Measurements from ENCODE around the gene LLPH.
A peak's percentile ranks its signal among the peaks of the same experiment; 100 is the strongest.
"Not testable (repeated sequence)": the region's sequence is repeated elsewhere in the genome, so short reads cannot be mapped to it uniquely, and the experiment has no call there.

LLPH gene

GRCh38 chr12:66130267-66131066 lies at the start of gene LLPH:
Gene LLPH, minus strand, starts transcription at chr12:66130750. Its CDS starts 1,644 bp downstream, at chr12:66129106.
- peaks cover 56% of the 10 kb centered on the region for H3K4me1 Mint-ChIP-seq
- peak within 1 kb of the TSS; percentile 96 for H3K27ac Mint-ChIP-seq
- H3K9me3 Mint-ChIP-seq: no peaks in the 10 kb centered on the region
- DNase-seq (peak; percentile 88), ATAC-seq (peak; percentile 96)
- peak within 1 kb of the TSS; percentile 96 for H3K4me3 Mint-ChIP-seq
- H3K36me3 Mint-ChIP-seq (ENCODE audit: low read depth): peaks cover 43% of the 10 kb centered on the region
- no peaks in the 10 kb centered on the region for H3K27me3 Mint-ChIP-seq

DNA sequence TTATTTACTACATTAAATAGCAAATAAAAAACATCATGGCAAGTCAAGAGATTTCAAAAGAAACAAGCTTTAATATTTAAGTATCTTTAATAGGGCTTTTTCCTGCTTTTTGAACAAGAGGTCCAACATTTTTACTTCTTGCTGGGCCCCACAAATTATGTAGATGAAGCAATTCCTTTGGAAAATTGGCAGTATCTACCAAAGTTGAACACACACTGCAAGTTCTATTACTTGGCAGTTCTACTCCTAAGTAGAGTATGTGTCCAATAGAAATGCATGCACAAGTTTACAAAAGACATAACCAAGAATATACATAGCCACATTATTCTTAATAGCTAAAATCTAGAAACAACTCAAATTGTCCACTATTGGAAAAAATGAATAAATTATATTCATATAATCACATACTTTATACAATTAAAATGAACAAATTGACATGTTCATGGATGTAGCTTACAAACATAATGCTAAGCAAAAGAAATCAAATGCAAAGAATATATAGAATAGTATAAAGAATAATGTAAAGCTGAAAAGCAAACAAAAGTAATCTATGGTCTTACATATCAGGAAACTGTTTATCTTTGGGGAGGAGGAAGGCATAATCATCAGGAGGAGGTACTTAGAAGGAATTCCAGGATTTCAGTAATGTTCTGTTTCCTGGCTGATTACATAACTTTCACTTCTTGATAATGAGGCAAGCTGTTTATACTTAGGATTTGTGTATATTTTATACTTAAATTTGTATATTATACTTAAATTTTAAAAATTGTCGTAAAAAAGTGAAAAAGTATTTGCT lies 45.8 kb upstream of the LLPH start:
- ATAC-seq (no peak), DNase-seq (no peak)
- Mint-ChIP-seq H3K36me3 (ENCODE audit: low read depth) (no peaks in the 10 kb centered on the region), H3K9me3 (no peaks in the 10 kb centered on the region), H3K27me3 (peaks cover 13% of the 10 kb centered on the region), H3K4me3 (no peak overlapping the region), H3K27ac (no peak overlapping the region), H3K4me1 (no peaks in the 10 kb centered on the region)

- not testable (repeated sequence) for H3K27ac Mint-ChIP-seq; DNase-seq; H3K36me3 Mint-ChIP-seq (ENCODE audit: low read depth); H3K4me3 Mint-ChIP-seq; H3K9me3 Mint-ChIP-seq; ATAC-seq
- Mint-ChIP-seq H3K4me1 (peaks cover 12% of the 10 kb centered on the region), H3K27me3 (peaks cover 11% of the 10 kb centered on the region)
Observed at GRCh38 chr12:66174391-66175325, 44.1 kb upstream of the LLPH start.

GRCh38 chr12:66170606-66171005 lies 40.1 kb upstream of the LLPH start:
- H3K9me3 Mint-ChIP-seq: peaks cover 5% of the 10 kb centered on the region
- DNase-seq (no peak), ATAC-seq (no peak)
- H3K4me1 Mint-ChIP-seq: peaks cover 44% of the 10 kb centered on the region
- H3K27ac Mint-ChIP-seq: peak overlapping the region; percentile 99
- H3K36me3 Mint-ChIP-seq (ENCODE audit: low read depth): peaks cover 24% of the 10 kb centered on the region
- no peaks in the 10 kb centered on the region for H3K27me3 Mint-ChIP-seq
- peak overlapping the region; percentile 96 for H3K4me3 Mint-ChIP-seq

GRCh38 chr12:66169221-66170170 lies 38.9 kb upstream of the LLPH start, which contains the start of gene TMBIM4:
Gene TMBIM4, minus strand, starts transcription at chr12:66169996. Its CDS starts 45 bp downstream, at chr12:66169951.
- Mint-ChIP-seq H3K4me3 (peak within 1 kb of the TSS; percentile 96), H3K27ac (peak within 1 kb of the TSS; percentile 99), H3K36me3 (ENCODE audit: low read depth) (peaks cover 35% of the 10 kb centered on the region), H3K4me1 (peaks cover 54% of the 10 kb centered on the region), H3K9me3 (peaks cover 16% of the 10 kb centered on the region), H3K27me3 (no peaks in the 10 kb centered on the region)
- ATAC-seq: peak; percentile 90
- DNase-seq: peak; percentile 87

DNA sequence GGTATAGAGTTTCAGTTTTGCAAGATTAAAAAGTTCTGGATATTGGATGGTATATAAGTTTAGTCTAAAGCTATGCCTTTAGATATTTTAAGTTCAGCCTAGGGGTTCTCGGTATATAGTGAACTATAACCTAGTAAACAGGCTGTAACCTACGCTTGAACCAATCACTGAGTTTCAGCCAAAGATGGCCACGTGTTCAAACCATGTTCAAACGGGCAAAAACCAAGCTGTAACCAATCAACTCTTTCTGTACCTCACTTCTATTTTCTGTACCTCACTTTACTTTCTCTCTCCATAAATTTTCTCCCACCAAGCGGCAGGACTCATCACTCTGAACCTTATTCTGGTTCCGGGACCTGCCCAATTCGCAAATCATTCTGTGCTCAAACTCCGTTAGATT lies 37.9 kb upstream of the LLPH start:
- Mint-ChIP-seq H3K27ac (peak overlapping the region; percentile 99), H3K36me3 (ENCODE audit: low read depth) (peaks cover 43% of the 10 kb centered on the region), H3K27me3 (no peaks in the 10 kb centered on the region), H3K9me3 (peaks cover 20% of the 10 kb centered on the region), H3K4me3 (peak overlapping the region; percentile 96), H3K4me1 (peaks cover 65% of the 10 kb centered on the region)
- no peak for DNase-seq
- ATAC-seq: no peak

GRCh38 chr12:66166561-66166960 lies 36.0 kb upstream of the LLPH start:
- no peak overlapping the region for H3K27ac Mint-ChIP-seq
- ATAC-seq: no peak
- peaks cover 20% of the 10 kb centered on the region for H3K9me3 Mint-ChIP-seq
- H3K36me3 Mint-ChIP-seq (ENCODE audit: low read depth): peaks cover 55% of the 10 kb centered on the region
- H3K4me1 Mint-ChIP-seq: peaks cover 77% of the 10 kb centered on the region
- H3K27me3 Mint-ChIP-seq: no peaks in the 10 kb centered on the region
- H3K4me3 Mint-ChIP-seq: no peak overlapping the region
- no peak for DNase-seq

DNA sequence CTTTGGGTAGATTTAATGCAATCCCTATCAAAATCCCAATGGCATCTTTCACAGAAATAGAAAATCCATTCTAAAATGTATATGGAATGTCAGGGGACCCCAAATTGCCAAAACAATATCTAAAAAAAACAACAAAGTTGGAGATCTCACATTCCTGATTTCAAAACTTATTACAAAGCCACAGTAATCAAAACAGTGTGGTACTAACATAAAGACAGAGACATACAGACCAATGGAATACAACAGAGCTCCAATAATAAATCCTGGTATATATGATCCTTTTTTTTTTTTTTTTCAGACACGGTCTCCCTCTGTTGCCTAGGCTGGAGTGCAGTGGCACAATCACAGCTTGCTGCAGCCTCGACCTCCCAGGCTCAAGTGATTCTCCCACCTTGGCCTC lies 34.6 kb upstream of the LLPH start:
- Mint-ChIP-seq H3K9me3 (peaks cover 20% of the 10 kb centered on the region), H3K36me3 (ENCODE audit: low read depth) (peaks cover 63% of the 10 kb centered on the region), H3K27me3 (no peaks in the 10 kb centered on the region), H3K4me3 (no peak overlapping the region), H3K4me1 (peaks cover 69% of the 10 kb centered on the region), H3K27ac (no peak overlapping the region)
- ATAC-seq: no peak
- no peak for DNase-seq

- H3K27ac Mint-ChIP-seq: peak overlapping the region; percentile 58
- ATAC-seq: no peak
- no peaks in the 10 kb centered on the region for H3K27me3 Mint-ChIP-seq
- H3K4me1 Mint-ChIP-seq: peaks cover 69% of the 10 kb centered on the region
- no peak for DNase-seq
- H3K36me3 Mint-ChIP-seq (ENCODE audit: low read depth): peaks cover 70% of the 10 kb centered on the region
- no peak overlapping the region for H3K4me3 Mint-ChIP-seq
- H3K9me3 Mint-ChIP-seq: peaks cover 20% of the 10 kb centered on the region
Observed at GRCh38 chr12:66164349-66164821, 33.8 kb upstream of the LLPH start.

DNA sequence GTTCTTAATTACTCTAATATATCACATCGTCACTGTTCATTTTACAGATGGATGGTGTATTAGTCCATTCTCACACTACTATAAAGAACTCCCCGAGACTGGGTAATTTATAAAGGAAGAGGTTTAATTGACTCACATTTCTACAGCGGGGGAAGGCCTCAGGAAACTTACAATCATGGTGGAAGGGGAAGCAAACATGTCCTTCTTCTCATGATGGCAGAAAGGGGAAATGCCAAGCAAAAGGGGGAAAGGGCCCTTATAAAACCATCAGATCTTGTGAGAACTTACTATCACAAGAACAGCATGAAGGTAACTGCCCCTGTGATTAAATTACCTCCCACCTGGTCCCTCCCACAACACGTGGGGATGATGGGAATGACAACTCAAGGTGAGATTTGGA lies 32.7 kb upstream of the LLPH start:
- H3K4me1 Mint-ChIP-seq: peaks cover 65% of the 10 kb centered on the region
- H3K9me3 Mint-ChIP-seq: peaks cover 20% of the 10 kb centered on the region
- H3K27me3 Mint-ChIP-seq: no peaks in the 10 kb centered on the region
- H3K27ac Mint-ChIP-seq: peak overlapping the region; percentile 32
- no peak overlapping the region for H3K4me3 Mint-ChIP-seq
- peaks cover 74% of the 10 kb centered on the region for H3K36me3 Mint-ChIP-seq (ENCODE audit: low read depth)
- DNase-seq (no peak), ATAC-seq (no peak)

- Mint-ChIP-seq H3K4me1 (peaks cover 61% of the 10 kb centered on the region), H3K9me3 (peaks cover 20% of the 10 kb centered on the region), H3K4me3 (no peak overlapping the region), H3K27me3 (no peaks in the 10 kb centered on the region), H3K27ac (no peak overlapping the region), H3K36me3 (ENCODE audit: low read depth) (peaks cover 73% of the 10 kb centered on the region)
- ATAC-seq (no peak), DNase-seq (no peak)
Observed at GRCh38 chr12:66162701-66163100, 32.2 kb upstream of the LLPH start.

DNA sequence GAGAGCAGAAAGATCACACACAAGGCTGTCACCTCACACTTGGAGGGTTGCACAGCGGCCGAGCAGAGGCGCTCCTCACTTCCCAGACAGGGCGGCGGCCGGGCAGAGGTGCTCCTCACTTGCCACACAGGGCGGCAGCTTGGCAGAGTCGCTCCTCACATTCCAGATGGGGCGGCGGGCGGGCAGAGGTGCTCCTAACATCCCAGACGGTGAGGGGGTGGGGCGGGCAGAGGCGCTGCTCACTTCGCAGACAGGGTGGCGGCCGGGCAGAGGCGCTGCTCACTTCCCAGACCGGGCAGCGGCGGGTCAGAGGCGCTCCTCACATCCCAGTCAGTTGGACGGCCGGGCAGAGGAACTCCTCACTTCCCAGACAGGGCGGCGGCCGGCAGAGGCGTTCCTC lies 30.2 kb upstream of the LLPH start:
- Mint-ChIP-seq H3K36me3 (ENCODE audit: low read depth) (peaks cover 68% of the 10 kb centered on the region), H3K27ac (no peak overlapping the region), H3K4me1 (peaks cover 59% of the 10 kb centered on the region), H3K4me3 (no peak overlapping the region), H3K9me3 (peaks cover 16% of the 10 kb centered on the region), H3K27me3 (no peaks in the 10 kb centered on the region)
- DNase-seq (no peak), ATAC-seq (no peak)

DNA sequence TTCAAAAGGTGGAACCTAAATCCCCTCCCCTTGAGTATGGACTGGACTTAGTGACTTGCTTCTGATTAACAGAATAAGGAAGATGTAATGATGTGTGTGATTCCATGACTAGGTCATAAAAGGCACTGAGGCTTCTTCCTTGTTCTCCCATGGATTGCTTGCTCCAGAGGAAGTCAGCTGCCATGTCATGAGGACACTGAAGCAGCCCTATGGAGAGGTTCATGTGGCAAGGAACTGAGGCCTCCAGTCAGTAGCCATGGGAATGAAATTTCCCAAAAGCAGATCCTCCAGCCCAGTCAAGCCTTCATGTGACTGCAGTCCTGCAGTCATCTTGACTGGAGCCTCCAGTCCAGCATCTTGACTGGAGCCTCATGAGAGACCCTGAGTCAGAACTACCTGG lies 28.6 kb upstream of the LLPH start:
- H3K27ac Mint-ChIP-seq: no peak overlapping the region
- H3K36me3 Mint-ChIP-seq (ENCODE audit: low read depth): peaks cover 53% of the 10 kb centered on the region
- no peak overlapping the region for H3K4me3 Mint-ChIP-seq
- DNase-seq (no peak), ATAC-seq (no peak)
- peaks cover 47% of the 10 kb centered on the region for H3K4me1 Mint-ChIP-seq
- H3K9me3 Mint-ChIP-seq: peaks cover under 1% of the 10 kb centered on the region
- H3K27me3 Mint-ChIP-seq: no peaks in the 10 kb centered on the region

Measured in activated naive CD8-positive, alpha-beta T cell treated with anti-CD3 and anti-CD28 coated beads, Interleukin-2, amount 50 U/mL, for 24 hours (primary cell).